HepG2 (cell line): ENCODE data around the gene CD248. TPM values are rescaled to one million over a fixed set of nuclear protein-coding genes. Genes with fewer than 3 reads are reported as not detected.

ENCODE experiments used
- BRF2 ChIP-seq: sonication (generic); formaldehyde crosslinking; IDR thresholded peaks from 2 replicates; pipeline ENCODE4 v1.8.1; 2022; ENCODE audit warnings: mild to moderate bottlenecking, missing genetic modification reagents
- CREM ChIP-seq, 2 experiments: sonication (generic) in 1 of 2; formaldehyde crosslinking in 1 of 2; IDR thresholded peaks; 2 replicates each; pipeline versions ENCODE4 v1.4.0 to v1.6.1; 2016 to 2020; ENCODE audit warnings: antibody characterized with exemption in 1 of 2, mild to moderate bottlenecking in 1 of 2, missing genetic modification reagents in 1 of 2
- DNMT1 ChIP-seq: sonication (generic); formaldehyde crosslinking; IDR thresholded peaks from 2 replicates; pipeline ENCODE4 v1.5.1; 2020; ENCODE audit warnings: mild to moderate bottlenecking, missing genetic modification reagents
- GATAD1 ChIP-seq: IDR thresholded peaks from 2 replicates; pipeline ENCODE4 v1.6.1; 2016; ENCODE audit warnings: missing genetic modification reagents, missing compliant biosample characterization
- GTF2F1 ChIP-seq: fragments of 150-350 bp; IDR thresholded peaks from 2 replicates; pipeline ENCODE4 v1.6.1; 2014; ENCODE audit warnings: low read length
- HNRNPUL1 ChIP-seq: fragments of 200-400 bp; formaldehyde crosslinking; IDR thresholded peaks from 2 replicates; pipeline ENCODE4 v1.6.1; 2017; ENCODE audit warnings: low read depth, mild to moderate bottlenecking, low read length, moderate library complexity
- IKZF1 ChIP-seq: fragments of 450-650 bp; IDR thresholded peaks from 2 replicates; pipeline ENCODE4 v1.7.1; 2016
- MAFG ChIP-seq: sonication (generic); formaldehyde crosslinking; IDR thresholded peaks from 2 replicates; pipeline ENCODE4 v1.5.1; 2020; ENCODE audit warnings: mild to moderate bottlenecking, missing genetic modification reagents
- MAFK ChIP-seq, 2 experiments: IDR thresholded peaks in 1 of 2; conservative IDR thresholded peaks in 1 of 2; 2 replicates each; pipeline ENCODE4 v1.6.1; 2011; ENCODE audit warnings: improper control_type of control experiment in 2 of 2, low read length in 2 of 2
- MLLT10 ChIP-seq: sonication (generic); formaldehyde crosslinking; IDR thresholded peaks from 2 replicates; pipeline ENCODE4 v1.4.0; 2020; ENCODE audit warnings: missing genetic modification reagents
- PCBP2 ChIP-seq: fragments of 200-400 bp; formaldehyde crosslinking; optimal IDR thresholded peaks from 2 replicates; pipeline ENCODE3; 2018; ENCODE audit warnings: low read length, low read depth; ENCODE audit not compliant: poor library complexity, severe bottlenecking
- POLR2AphosphoS2 ChIP-seq: IDR thresholded peaks from 2 replicates; pipeline ENCODE4 v1.6.1; 2011; ENCODE audit warnings: low read depth, low read length, improper control_type of control experiment
- SMYD3 ChIP-seq: sonication (generic); formaldehyde crosslinking; IDR thresholded peaks from 2 replicates; pipeline ENCODE4 v1.8.1; 2023; ENCODE audit warnings: mild to moderate bottlenecking, missing genetic modification reagents
- SRSF4 ChIP-seq: fragments of 200-400 bp; formaldehyde crosslinking; IDR thresholded peaks from one replicate; pipeline ENCODE4 v1.6.1; 2018; ENCODE audit warnings: mild to moderate bottlenecking, low read depth, low read length, moderate library complexity; ENCODE audit not compliant: poor library complexity, severe bottlenecking
- WIZ ChIP-seq: sonication (generic); formaldehyde crosslinking; IDR thresholded peaks from 2 replicates; pipeline ENCODE4 v1.5.1; 2020; ENCODE audit warnings: mild to moderate bottlenecking, missing genetic modification reagents
- ZBTB49 ChIP-seq: sonication (generic); formaldehyde crosslinking; IDR thresholded peaks from 2 replicates; pipeline ENCODE4 v1.4.0; 2020; ENCODE audit warnings: missing genetic modification reagents, borderline replicate concordance
- ZFX ChIP-seq: sonication (generic); formaldehyde crosslinking; IDR thresholded peaks from 2 replicates; pipeline ENCODE4 v1.4.0; 2020; ENCODE audit warnings: mild to moderate bottlenecking, low read depth, missing genetic modification reagents, moderate library complexity
- ZNF678 ChIP-seq: sonication (generic); formaldehyde crosslinking; IDR thresholded peaks from 2 replicates; pipeline ENCODE4 v1.4.0; 2020; ENCODE audit warnings: mild to moderate bottlenecking, missing genetic modification reagents
- ZNF703 ChIP-seq: sonication (generic); formaldehyde crosslinking; IDR thresholded peaks from 2 replicates; pipeline ENCODE4 v1.5.1; 2020; ENCODE audit warnings: missing genetic modification reagents, mild to moderate bottlenecking, moderate library complexity, borderline replicate concordance
- ZNF776 ChIP-seq: sonication (generic); formaldehyde crosslinking; IDR thresholded peaks from 2 replicates; pipeline ENCODE4 v1.4.0; 2020; ENCODE audit warnings: mild to moderate bottlenecking, missing genetic modification reagents
- ZSCAN20 ChIP-seq: sonication (generic); formaldehyde crosslinking; IDR thresholded peaks from 2 replicates; pipeline ENCODE4 v1.4.0; 2020; ENCODE audit warnings: missing genetic modification reagents, mild to moderate bottlenecking, borderline replicate concordance
- polyA plus RNA-seq, 8 experiments: library from polyadenylated mRNA; depleted of rRNA in 3 of 8; stranded (reverse) in 7 of 8; unstranded in 1 of 8; fragments of >200 nt; fragmentation: Illumina TruSeq in 4 of 8; extraction: Trizol in 4 of 8; gene quantifications; 2 replicates each; pipeline versions ENCODE4 v1.2.1 to v1.2.3, GENCODE V29; 2011 to 2016; ENCODE audit warnings: low read depth in 4 of 8, missing spikeins in 1 of 8, mixed read lengths in 1 of 8; ENCODE audit not compliant: insufficient read depth in 1 of 8
- total RNA-seq, 5 experiments: library from RNA; depleted of rRNA; stranded (reverse); fragments of >200 nt; fragmentation: Illumina TruSeq; extraction: Trizol; gene quantifications; 2 replicates each; pipeline ENCODE4 v1.2.3, GENCODE V29; 2016; ENCODE audit warnings: low read depth in 1 of 5
- TF ChIP-seq, protein P1 (sequence below): sonication (generic); formaldehyde crosslinking; IDR thresholded peaks from 2 replicates; pipeline ENCODE4 v1.8.1; 2022; ENCODE audit warnings: low read depth, mild to moderate bottlenecking, missing genetic modification reagents
- TF ChIP-seq, protein P2 (sequence below): sonication (generic); formaldehyde crosslinking; IDR thresholded peaks from 2 replicates; pipeline ENCODE4 v1.8.0; 2022; ENCODE audit warnings: missing genetic modification reagents, low read depth, mild to moderate bottlenecking, borderline replicate concordance

The CD248 gene
- total and polyA plus RNA-seq, 2 of the 13 experiments (the other 11 are each of a cell fraction or from before 2014, with no cell fraction given) = 0.25 to 0.35 TPM

DNA sequence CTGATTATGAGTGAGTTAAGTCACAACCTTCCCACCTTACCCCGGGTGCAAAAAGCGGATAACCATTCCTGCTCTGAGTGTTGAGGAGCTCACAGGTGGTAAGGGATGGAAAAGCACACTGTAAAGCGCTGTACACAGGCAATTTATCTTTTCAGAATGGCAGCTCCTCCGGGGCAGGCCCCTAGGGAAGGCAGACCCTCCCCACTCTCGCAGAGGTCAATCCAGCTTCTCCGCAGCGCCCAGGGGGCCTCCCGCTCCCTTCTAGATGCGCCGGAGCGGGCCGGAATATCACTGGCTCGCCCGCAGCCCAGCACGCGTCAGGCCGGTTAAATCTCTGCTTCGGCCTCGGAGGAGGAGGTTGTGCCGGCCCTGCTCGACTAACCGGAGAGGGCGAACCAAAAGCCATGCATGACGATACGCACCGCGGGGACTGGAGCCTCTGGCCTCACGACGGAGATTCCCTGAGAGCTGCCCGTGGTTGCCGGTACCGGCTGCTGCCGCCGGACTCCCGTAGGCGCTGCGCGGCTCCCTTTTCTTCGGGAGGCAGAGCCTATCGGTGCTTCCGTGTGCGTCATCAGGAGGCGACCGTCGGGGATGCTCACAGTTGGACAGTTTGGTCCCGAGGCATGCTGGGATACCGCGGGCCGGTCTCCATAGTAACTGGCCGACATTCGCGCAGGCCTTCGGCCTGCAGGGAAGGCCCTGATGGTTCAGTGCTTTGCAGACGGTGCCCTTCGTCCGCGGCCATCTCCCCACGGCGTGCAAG is 27.9 kb upstream of the CD248 start, which contains the start of gene BRMS1 (continued):
- no peak; the same call in 1 of the 2 replicates for TF ChIP-seq ZBTB49
- no peak for TF ChIP-seq MAFK (conservative IDR thresholded peaks at IDR 0.05 in 1 of 2, IDR thresholded peaks at IDR 0.05 in 1 of 2; ENCODE audit: low read length in 2 of 2)
- TF ChIP-seq IKZF1 = no peak
- TF ChIP-seq PCBP2 = no peak
- TF ChIP-seq ZNF703 (CRISPR knock-in tag) = no peak
- TF ChIP-seq CREM (IDR thresholded peaks at IDR 0.05) = peak; percentile 99
- peak; percentile 87 for TF ChIP-seq CREM (CRISPR knock-in tag; IDR thresholded peaks at IDR 0.05)
- TF ChIP-seq BRF2 (CRISPR knock-in tag) = peak; percentile 42; the same call in 1 of the 2 replicates
- TF ChIP-seq GTF2F1 = no peak
- no peak for TF ChIP-seq MAFG (CRISPR knock-in tag)
- TF ChIP-seq ZNF776 (CRISPR knock-in tag) = no peak
- TF ChIP-seq, protein P1, sequence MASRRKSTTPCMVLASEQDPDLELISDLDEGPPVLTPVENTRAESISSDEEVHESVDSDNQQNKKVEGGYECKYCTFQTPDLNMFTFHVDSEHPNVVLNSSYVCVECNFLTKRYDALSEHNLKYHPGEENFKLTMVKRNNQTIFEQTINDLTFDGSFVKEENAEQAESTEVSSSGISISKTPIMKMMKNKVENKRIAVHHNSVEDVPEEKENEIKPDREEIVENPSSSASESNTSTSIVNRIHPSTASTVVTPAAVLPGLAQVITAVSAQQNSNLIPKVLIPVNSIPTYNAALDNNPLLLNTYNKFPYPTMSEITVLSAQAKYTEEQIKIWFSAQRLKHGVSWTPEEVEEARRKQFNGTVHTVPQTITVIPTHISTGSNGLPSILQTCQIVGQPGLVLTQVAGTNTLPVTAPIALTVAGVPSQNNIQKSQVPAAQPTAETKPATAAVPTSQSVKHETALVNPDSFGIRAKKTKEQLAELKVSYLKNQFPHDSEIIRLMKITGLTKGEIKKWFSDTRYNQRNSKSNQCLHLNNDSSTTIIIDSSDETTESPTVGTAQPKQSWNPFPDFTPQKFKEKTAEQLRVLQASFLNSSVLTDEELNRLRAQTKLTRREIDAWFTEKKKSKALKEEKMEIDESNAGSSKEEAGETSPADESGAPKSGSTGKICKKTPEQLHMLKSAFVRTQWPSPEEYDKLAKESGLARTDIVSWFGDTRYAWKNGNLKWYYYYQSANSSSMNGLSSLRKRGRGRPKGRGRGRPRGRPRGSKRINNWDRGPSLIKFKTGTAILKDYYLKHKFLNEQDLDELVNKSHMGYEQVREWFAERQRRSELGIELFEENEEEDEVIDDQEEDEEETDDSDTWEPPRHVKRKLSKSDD (CRISPR knock-in tag) = 0 out of 2 replicates have a peak, but pooled peaks have one; percentile 64
- TF ChIP-seq MLLT10 (CRISPR knock-in tag) = no peak
- TF ChIP-seq ZNF678 (CRISPR knock-in tag) = no peak
- TF ChIP-seq SMYD3 (CRISPR knock-in tag) = 0 out of 2 replicates have a peak, but pooled peaks have one; percentile 58
- TF ChIP-seq GATAD1 (CRISPR knock-in tag) = peak; percentile 99
- no peak for TF ChIP-seq POLR2AphosphoS2
- TF ChIP-seq, protein P2, sequence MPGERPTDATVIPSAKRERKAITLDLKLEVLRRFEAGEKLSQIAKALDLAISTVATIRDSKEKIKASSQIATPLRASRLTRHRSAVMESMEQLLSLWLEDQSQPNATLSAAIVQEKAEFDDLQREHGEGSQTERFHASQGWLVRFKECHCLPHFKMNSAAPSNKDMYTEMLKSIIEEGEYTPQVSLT (CRISPR knock-in tag) = no peak
- TF ChIP-seq HNRNPUL1 = no peak
- no peak for TF ChIP-seq ZSCAN20 (CRISPR knock-in tag)
- TF ChIP-seq ZFX (CRISPR knock-in tag) = peak; percentile 98
- TF ChIP-seq DNMT1 (CRISPR knock-in tag) = no peak
- TF ChIP-seq SRSF4 = no peak
- TF ChIP-seq WIZ (CRISPR knock-in tag) = no peak
